WI38 (cell line): Measurements from ENCODE around the gene TPSD1.
"Not testable (repeated sequence)": the region's sequence is repeated elsewhere in the genome, so short reads cannot be mapped to it uniquely, and the experiment has no call there.

ENCODE experiments used
- H3K4me3 ChIP-seq: 2 replicates; pipeline ENCODE4 v1.5.1; 2011; ENCODE audit warnings: low read depth, mild to moderate bottlenecking, control low read depth, low read length
- TF ChIP-seq, protein P1 (sequence below): IDR thresholded peaks from 2 replicates; pipeline ENCODE4 v1.5.1; 2012; ENCODE audit warnings: low read depth, mild to moderate bottlenecking, control low read depth, low read length

TPSD1 gene

DNA sequence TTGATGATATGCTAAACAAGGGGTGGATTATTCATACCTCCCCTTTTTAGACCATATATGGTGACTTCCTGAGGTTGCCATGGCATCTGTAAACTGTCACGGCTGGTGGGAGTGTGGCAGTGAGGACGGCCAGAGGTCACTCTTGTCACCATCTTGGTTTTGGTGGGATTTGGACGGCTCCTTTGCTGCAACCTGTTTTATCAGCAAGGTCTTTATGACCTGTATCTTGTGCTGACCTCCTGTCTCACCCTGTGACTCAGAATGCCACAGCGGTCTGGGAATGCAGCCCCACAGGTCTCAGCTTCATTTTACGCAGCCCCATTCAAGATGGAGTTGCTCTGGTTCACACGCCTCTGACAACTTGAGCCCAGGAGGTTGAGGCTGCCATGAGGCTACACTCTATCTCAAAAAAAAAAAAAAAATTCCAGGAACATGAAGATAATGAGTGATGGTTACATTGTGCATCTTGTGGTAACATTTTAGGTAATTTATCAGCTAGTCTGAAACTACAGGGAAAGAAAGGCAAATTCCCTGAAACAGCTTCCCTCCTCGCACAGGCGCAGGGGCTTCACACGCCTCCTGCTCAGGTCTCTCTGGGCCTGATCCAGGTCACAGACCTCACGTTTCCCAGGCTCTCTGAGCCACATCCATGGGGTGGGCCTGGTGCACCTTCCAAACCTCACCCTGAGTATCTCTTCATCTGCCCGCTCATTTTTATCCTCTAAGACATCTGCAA lies 38.2 kb downstream of the TPSD1 start:
- TF ChIP-seq, protein P1, sequence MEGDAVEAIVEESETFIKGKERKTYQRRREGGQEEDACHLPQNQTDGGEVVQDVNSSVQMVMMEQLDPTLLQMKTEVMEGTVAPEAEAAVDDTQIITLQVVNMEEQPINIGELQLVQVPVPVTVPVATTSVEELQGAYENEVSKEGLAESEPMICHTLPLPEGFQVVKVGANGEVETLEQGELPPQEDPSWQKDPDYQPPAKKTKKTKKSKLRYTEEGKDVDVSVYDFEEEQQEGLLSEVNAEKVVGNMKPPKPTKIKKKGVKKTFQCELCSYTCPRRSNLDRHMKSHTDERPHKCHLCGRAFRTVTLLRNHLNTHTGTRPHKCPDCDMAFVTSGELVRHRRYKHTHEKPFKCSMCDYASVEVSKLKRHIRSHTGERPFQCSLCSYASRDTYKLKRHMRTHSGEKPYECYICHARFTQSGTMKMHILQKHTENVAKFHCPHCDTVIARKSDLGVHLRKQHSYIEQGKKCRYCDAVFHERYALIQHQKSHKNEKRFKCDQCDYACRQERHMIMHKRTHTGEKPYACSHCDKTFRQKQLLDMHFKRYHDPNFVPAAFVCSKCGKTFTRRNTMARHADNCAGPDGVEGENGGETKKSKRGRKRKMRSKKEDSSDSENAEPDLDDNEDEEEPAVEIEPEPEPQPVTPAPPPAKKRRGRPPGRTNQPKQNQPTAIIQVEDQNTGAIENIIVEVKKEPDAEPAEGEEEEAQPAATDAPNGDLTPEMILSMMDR: no peak

DNA sequence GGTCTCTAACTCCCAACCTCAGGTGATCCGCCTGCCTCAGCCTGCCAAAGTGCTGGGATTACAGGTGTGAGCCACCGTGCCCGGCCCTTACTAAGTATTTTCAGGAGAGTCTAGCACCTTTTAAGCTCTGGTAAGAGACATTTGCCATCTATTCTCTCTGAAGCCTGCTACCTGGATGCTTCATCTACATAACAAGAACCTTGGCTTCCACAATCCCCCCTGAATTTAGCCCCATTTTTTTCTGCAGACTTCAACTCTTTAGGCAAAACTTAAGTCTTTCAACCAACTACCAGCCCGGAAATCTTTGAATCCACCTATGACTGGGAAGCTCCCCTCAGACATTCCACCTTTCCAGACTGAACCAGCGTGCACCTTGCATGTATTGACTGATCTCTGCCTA lies 39.6 kb downstream of the TPSD1 start:
- H3K4me3 ChIP-seq: no peak overlapping the region
- TF ChIP-seq, protein P1: no peak

More for the DNA sequence above, 38.2 kb downstream of the TPSD1 start:
- H3K4me3 ChIP-seq: no peak overlapping the region

DNA sequence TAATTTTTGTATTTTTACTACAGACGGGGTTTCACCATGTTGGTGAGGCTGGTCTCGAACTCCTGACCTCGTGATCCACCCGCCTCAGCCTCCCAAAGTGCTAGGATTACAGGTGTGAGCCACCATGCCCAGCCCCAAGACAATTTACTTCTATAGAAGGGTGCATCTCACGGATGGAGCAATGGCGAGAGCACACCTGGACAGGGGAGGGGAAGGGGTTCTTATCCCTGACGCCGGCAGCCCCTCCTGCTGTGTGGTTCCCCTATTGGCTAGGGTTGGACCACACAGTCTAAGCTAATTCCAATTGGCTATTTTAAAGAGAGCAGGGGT lies 40.8 kb downstream of the TPSD1 start:
- H3K4me3 ChIP-seq: not testable (repeated sequence)

DNA sequence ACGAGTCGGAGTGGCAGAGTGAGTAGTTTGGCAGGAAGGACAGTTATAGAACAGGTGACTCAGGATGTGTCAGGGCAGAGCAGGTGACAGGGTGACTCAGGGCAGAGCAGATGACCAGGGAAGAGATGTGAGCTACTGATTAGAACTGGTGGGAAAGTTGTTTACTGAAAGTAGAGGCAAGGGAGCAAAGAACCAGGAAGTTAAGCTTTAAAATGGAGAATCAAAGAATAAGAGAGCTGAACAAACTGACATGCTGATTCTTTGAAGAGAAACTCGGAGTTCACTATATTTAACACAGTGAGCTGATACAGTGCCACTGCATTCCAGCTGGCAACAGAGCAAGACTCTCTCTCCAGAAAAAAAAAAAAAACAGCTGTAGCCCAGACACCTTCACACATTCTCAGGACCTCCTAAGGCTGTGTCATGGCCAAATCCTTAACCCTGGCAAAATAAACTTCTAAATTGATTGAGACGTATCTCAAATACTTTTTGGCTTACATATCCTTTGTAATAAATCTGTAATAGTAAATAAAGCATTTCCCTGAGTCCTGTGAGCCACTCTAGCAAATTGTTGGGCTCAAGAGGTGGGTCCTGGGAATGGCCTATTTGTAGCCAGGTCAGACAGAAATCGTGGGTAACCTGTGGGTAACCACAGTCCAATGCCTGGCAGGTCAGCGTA lies 41.3 kb downstream of the TPSD1 start:
- TF ChIP-seq, protein P1: no peak

DNA sequence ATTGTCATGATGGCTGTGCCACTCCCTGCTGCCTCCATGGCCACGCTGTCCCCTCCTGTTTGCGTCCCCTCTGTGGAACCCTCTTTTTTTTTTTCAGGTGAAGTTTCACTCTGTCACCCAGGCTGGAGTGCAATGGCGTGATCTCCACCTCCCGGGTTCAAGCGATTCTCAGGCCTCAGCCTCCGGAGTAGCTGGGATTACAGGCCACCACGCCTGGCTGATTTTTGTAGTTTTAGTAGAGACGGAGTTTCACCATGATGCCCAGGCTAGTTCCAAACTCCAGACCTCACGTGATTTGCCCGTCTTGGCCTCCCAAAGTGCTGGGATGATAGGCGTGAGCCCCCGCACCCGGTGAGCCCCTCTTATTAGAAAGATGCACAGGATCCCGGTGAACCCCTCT lies 42.5 kb downstream of the TPSD1 start:
- no peak overlapping the region for H3K4me3 ChIP-seq
- TF ChIP-seq, protein P1: no peak

More for the DNA sequence above, 41.3 kb downstream of the TPSD1 start:
- H3K4me3 ChIP-seq: no peak overlapping the region

DNA sequence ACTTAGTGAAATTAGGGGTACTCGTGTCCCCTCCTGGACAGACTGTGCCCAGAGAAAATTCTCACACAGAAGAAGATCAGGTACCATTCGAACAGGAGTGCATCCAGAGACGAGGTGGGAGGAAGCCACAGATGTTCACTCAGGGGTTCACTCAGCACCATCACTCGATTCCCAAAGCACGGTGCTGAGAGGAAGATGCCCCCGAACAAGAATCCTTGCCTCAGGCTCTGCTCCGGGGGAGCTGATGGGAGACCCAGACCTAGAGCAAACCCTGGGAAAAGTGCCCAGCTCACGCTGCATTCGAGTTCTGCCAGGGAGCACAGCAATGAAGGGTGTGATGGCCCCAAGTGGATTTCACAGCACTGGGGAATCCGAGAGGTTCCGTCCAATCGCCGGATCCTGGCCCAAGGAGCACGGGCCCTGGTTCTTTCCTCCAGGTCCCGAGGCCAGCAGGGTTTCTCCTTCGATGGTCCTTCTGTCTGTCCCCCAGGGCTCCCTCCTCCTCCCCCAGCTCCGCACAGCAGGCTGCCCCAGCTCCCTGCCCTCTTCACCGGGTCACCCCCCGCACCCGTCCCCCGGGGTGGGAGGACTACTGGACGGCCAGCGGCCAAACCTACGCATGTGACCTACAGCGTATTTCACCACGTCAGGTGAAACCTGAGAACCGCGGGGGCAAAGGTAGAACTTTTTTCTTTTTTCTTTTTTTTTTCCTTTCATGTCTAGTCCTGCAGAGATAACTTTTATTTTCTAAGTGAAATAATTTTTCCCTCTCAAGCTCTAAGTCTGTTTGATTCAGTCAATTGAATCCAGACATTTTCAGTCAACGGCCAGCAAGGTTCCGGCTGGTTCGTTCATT lies 43.4 kb downstream of the TPSD1 start:
- TF ChIP-seq, protein P1: no peak
- H3K4me3 ChIP-seq: no peak overlapping the region

DNA sequence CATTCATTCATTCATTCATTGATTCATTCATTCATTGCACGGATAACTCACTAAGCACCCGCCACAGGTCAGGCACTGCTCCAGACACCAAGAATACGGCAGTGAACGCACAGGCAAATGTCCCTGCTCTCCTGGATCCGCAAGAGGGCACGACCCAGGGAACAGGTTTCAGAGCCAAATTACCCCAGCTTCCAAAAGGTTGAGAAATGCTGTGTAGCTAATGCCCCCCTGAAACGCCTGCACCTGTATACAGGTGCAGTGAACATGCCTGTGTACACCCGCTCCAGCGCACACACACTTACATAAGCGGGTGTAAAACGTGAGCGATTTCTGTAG lies 44.0 kb downstream of the TPSD1 start:
- TF ChIP-seq, protein P1: no peak

More for the DNA sequence above, 44.0 kb downstream of the TPSD1 start:
- no peak overlapping the region for H3K4me3 ChIP-seq
